K562 (cell line): ENCODE measurements around the gene IRAK3. TPM values are rescaled to one million over a fixed set of nuclear protein-coding genes. Genes with fewer than 3 reads are reported as not detected.

Experiments
- ATAC-seq: fragments of 200-7000 bp; cut with Tn5 transposase; 3 replicates; pipeline ENCODE4 v1.9.1; 2020; ENCODE audit warnings: moderate library complexity
- BruUV-seq: library from RNA; stranded (reverse); fragments of 400-500 nt; replicated peaks from 2 replicates; lab custom pipeline; 2021; lab: Mats Ljungman, UMichigan
- CTCF ChIA-PET: fragments of 300-600 bp; formaldehyde crosslinking; extraction: SDS; loops from one replicate; lab custom pipeline; 2021; ENCODE audit warnings: low intra/inter-chr PET ratio; lab: Yijun Ruan, JAX
- POLR2A ChIA-PET: fragments of 300-600, 350-650 bp; sonication (Branson Sonifier 250); formaldehyde crosslinking; extraction: SDS; loops from one replicate; lab custom pipeline; 2021; ENCODE audit warnings: antibody characterized with exemption, inconsistent platforms; lab: Yijun Ruan, JAX
- DNase-seq, 4 experiments: peaks; one replicate each; pipeline versions ENCODE4 v3.0.0 to v3.0.0-alpha.2; 2011 to 2018; ENCODE audit warnings: low spot score in 3 of 4, mixed read lengths in 3 of 4; ENCODE audit errors: extremely low read depth in 1 of 4
- FAIRE-seq: peaks from 2 replicates; lab custom pipeline; 2011; peaks lifted over from hg19 to GRCh38; lab: Jason Lieb, UNC
- H2AFZ ChIP-seq: 2 replicates; pipeline ENCODE4 v1.6.0; 2011; ENCODE audit warnings: low read depth, low read length, control low read depth, inconsistent platforms
- H3K27ac ChIP-seq: fragments of 200-600 bp; 3 replicates; pipeline ENCODE4 v1.8.0; 2011; ENCODE audit warnings: low read depth, mild to moderate bottlenecking, control low read depth, inconsistent platforms, low read length, moderate library complexity, mixed read lengths; ENCODE audit errors: extremely low read depth
- H3K27me3 ChIP-seq, 2 experiments: fragments of 300-600 bp in 1 of 2; 2 replicates in 1 of 2; 3 replicates in 1 of 2; pipeline versions ENCODE4 v1.6.0 to v1.8.0; 2011; ENCODE audit warnings: inconsistent platforms in 2 of 2, low read length in 2 of 2, mild to moderate bottlenecking in 1 of 2, mixed read lengths in 1 of 2, moderate library complexity in 1 of 2; ENCODE audit not compliant: control insufficient read depth in 2 of 2, insufficient read depth in 2 of 2
- H3K36me3 ChIP-seq: fragments of 300-600 bp; 3 replicates; pipeline ENCODE4 v1.8.0; 2011; ENCODE audit warnings: mild to moderate bottlenecking, low read length, inconsistent platforms; ENCODE audit not compliant: control insufficient read depth, insufficient read depth
- H3K4me1 ChIP-seq, 2 experiments: fragments of 200-600 bp in 1 of 2; replicated peaks in 1 of 2; 2 replicates in 1 of 2; 3 replicates in 1 of 2; pipeline versions ENCODE4 v1.5.1 to v1.8.0; 2011; ENCODE audit warnings: inconsistent platforms in 2 of 2, low read length in 2 of 2, mild to moderate bottlenecking in 1 of 2, mixed read lengths in 1 of 2, moderate library complexity in 1 of 2; ENCODE audit not compliant: control insufficient read depth in 2 of 2, insufficient read depth in 2 of 2
- H3K4me2 ChIP-seq: 2 replicates; pipeline ENCODE4 v1.6.1; 2011; ENCODE audit warnings: low read length, control low read depth, inconsistent platforms, mixed read lengths; ENCODE audit not compliant: insufficient read depth
- H3K4me3 ChIP-seq: fragments of 200-600 bp; sonication (generic), shearing (Covaris generic); 2 replicates; pipeline ENCODE4 v1.5.1; 2016; ENCODE audit warnings: control low read depth, inconsistent platforms
- H3K79me2 ChIP-seq: fragments of 200-600 bp; 3 replicates; pipeline ENCODE4 v1.8.0; 2011; ENCODE audit warnings: low read length, inconsistent platforms; ENCODE audit not compliant: control insufficient read depth, insufficient read depth
- H3K9ac ChIP-seq, 2 experiments: 2 replicates each; pipeline versions ENCODE4 v1.6.0 to v1.6.1; 2011; ENCODE audit warnings: low read depth in 2 of 2, low read length in 2 of 2, control low read depth in 1 of 2, inconsistent platforms in 1 of 2, mild to moderate bottlenecking in 1 of 2, mixed read lengths in 1 of 2; ENCODE audit not compliant: insufficient read depth in 1 of 2
- H3K9me1 ChIP-seq: one replicate; pipeline ENCODE4 v1.6.0; 2011; ENCODE audit warnings: inconsistent platforms, mild to moderate bottlenecking, low read length, moderate library complexity; ENCODE audit not compliant: control insufficient read depth, insufficient read depth
- H3K9me3 ChIP-seq: replicated peaks from 2 replicates; pipeline ENCODE4 v1.5.1; 2011; ENCODE audit warnings: low read depth, low read length, inconsistent platforms; ENCODE audit not compliant: control insufficient read depth, insufficient read depth
- H4K20me1 ChIP-seq: replicated peaks from 2 replicates; pipeline ENCODE4 v1.6.1; 2011; ENCODE audit warnings: low read length, inconsistent platforms, mixed read lengths; ENCODE audit not compliant: control insufficient read depth, insufficient read depth
- CHAMP1 ChIP-seq: fragments of 450-650 bp; IDR thresholded peaks from 2 replicates; pipeline ENCODE4 v1.6.1; 2016; ENCODE audit warnings: mild to moderate bottlenecking
- GTF2B ChIP-seq: IDR thresholded peaks from 2 replicates; pipeline ENCODE4 v1.6.1; 2011; ENCODE audit not compliant: insufficient read length; ENCODE audit errors: extremely low read depth
- KAT8 ChIP-seq: fragments of 450-650 bp; IDR thresholded peaks from 2 replicates; pipeline ENCODE4 v1.6.1; 2016; ENCODE audit warnings: low read depth, mild to moderate bottlenecking
- POLR2H ChIP-seq: IDR thresholded peaks from 2 replicates; pipeline ENCODE4 v1.6.1; 2016; ENCODE audit warnings: missing genetic modification characterization, low read depth, mild to moderate bottlenecking, control low read depth, missing compliant biosample characterization, moderate library complexity
- ZNF253 ChIP-seq: fragments of 250-450 bp; sonication (Bioruptor Pico); conservative IDR thresholded peaks from 2 replicates; pipeline ENCODE4 v1.6.1; 2021; ENCODE audit warnings: mild to moderate bottlenecking
- ZNF449 ChIP-seq: fragments of 250-450 bp; sonication (Bioruptor Pico); IDR thresholded peaks from 2 replicates; pipeline ENCODE4 v1.8.0; 2022; ENCODE audit warnings: moderate library complexity, mild to moderate bottlenecking, inconsistent platforms
- ZNF77 ChIP-seq: fragments of 250-450 bp; sonication (Bioruptor Pico); IDR thresholded peaks from 2 replicates; pipeline ENCODE4 v1.5.0; 2020
- WGBS: fragments of 100-300 bp; shearing (Covaris generic); methylation state at CpG from one replicate; pipeline ENCODE4 v1.1.6; 2016; ENCODE audit warnings: low coverage, mixed read lengths; ENCODE audit not compliant: insufficient coverage; ENCODE audit errors: missing lambda C conversion rate; 5-methylcytosine and 5-hydroxymethylcytosine counted together
- in situ Hi-C: fragments of 300-500 bp; cut with MboI; formaldehyde crosslinking; loops from 4 replicates; pipeline ENCODE4 v1.15.0; 2018; ENCODE audit warnings: inconsistent platforms, mixed read lengths
- intact Hi-C: fragments of 100-400 bp; cut with micrococcal nuclease; formaldehyde crosslinking; loops from 2 replicates; pipeline ENCODE4 v1.14.2; 2022
- polyA plus RNA-seq, 8 experiments: library from polyadenylated mRNA; depleted of rRNA in 4 of 8; stranded (reverse) in 5 of 8; unstranded in 3 of 8; fragments of >200 nt; fragmentation: Nextera tagmentation in 2 of 8; fragmentation: Illumina TruSeq in 1 of 8; extraction: Ambion mirVana in 2 of 8; extraction: Trizol in 1 of 8; gene quantifications; 2 replicates each; pipeline versions ENCODE4 v1.2.1 to v1.2.3, GENCODE V29; 2011 to 2014; ENCODE audit warnings: inconsistent platforms in 1 of 8, missing spikeins in 1 of 8
- total RNA-seq, 7 experiments: library from RNA; depleted of rRNA in 6 of 7; stranded (reverse); fragments of >200 nt in 6 of 7; fragmentation: Illumina TruSeq in 2 of 7; extraction: Trizol in 2 of 7; gene quantifications; 2 replicates each; pipeline versions ENCODE4 v1.2.1 to v1.2.3, GENCODE V29; 2011 to 2021; ENCODE audit warnings: low replicate concordance in 1 of 7

IRAK3 gene
- total and polyA plus RNA-seq, 9 of the 15 experiments (the other 6 are each of a cell fraction or from before 2014, with no cell fraction given): 0.06 to 0.09 (median 0.07) TPM; not detected in 6

DNA sequence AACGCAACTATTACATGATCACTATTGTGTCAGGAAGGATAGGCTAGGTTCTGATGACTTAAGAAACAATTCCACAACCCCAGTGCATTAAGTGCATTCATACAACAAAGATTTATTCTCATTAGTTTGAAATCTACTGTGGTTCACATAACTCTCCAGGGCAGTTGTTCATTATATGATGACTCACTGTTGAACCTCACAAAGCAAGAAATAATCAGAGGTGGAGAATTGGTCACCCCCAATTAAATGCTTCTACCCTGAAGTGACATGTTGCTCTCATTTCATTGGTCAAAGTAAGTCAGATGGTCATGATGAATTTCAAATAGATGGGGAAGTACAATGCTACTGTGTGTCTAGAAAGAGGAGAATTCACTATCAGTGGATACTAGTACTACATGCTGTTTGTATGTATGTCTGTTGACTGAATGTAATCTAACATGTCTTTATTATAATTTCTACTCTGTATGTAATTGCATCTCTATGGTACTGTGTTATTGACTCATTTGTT is 107.2 kb downstream of the IRAK3 start:
- Histone ChIP-seq H3K4me3 (no peak overlapping the region), H3K79me2 (no peaks in the 10 kb centered on the region), H2AFZ (no peak overlapping the region), H4K20me1 (no peaks in the 10 kb centered on the region), H3K36me3 (no peaks in the 10 kb centered on the region), H3K9me3 (no peaks in the 10 kb centered on the region), H3K27ac (no peak overlapping the region), H3K4me1 (no peaks in the 10 kb centered on the region), H3K9ac (no peak overlapping the region), H3K9me1 (no peaks in the 10 kb centered on the region), H3K27me3 (peaks cover 2 to 8% of the 10 kb centered on the region in 2 experiments; a peak in 2 of 5 replicates), H3K4me2 (no peak overlapping the region)
- POLR2A ChIA-PET: interaction anchor here (0.7 kb wide), 1 partner anchor 429 kb away, joined by 3 read pairs; no protein-coding TSS in a partner anchor
- in situ Hi-C loops (no loop called here), intact Hi-C loops (no loop called here)
- FAIRE-seq (no peak), ATAC-seq (no peak), DNase-seq (no peak)
- BruUV-seq: no TSS peak
- WGBS: 0% methylated on average over 1 of the region's 1 CpG
- CTCF ChIA-PET: no interaction called here
- TF ChIP-seq GTF2B: no peak
- no peak for TF ChIP-seq ZNF77 (CRISPR knock-in tag)
- TF ChIP-seq POLR2H: no peak

DNA sequence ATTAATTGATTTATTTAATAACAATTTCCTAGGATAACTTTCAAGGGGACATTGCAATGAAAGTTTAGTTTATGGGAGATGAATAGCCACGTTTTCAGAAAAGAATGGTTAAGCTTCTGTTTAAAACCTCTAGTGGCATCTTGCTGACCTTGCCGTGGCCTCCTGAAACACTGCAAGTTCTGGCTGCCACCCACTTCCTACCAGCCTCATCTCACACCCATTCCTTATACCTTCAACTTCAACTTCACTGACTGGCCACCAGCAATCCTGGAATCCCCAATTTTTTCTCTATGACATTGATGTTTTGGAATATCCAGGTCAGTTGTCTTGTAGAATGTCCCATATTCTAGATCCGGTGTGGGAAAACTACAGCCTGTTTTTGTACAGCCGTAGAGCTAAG is 108.1 kb downstream of the IRAK3 start:
- Histone ChIP-seq H3K4me3 (no peak overlapping the region), H3K9me1 (no peaks in the 10 kb centered on the region), H2AFZ (no peak overlapping the region), H3K79me2 (no peaks in the 10 kb centered on the region), H3K36me3 (no peaks in the 10 kb centered on the region), H3K27me3 (peaks cover 2 to 8% of the 10 kb centered on the region in 2 experiments; a peak in 2 of 5 replicates)
- no TSS peak for BruUV-seq
- ChIA-PET CTCF (no interaction called here), POLR2A (no interaction called here)
- no peak for DNase-seq
- in situ Hi-C loops: no loop called here
- ATAC-seq: no peak
- intact Hi-C loops: no loop called here
- TF ChIP-seq ZNF449 (CRISPR knock-in tag) (no peak), CHAMP1 (no peak), KAT8 (no peak), ZNF253 (CRISPR knock-in tag) (no peak)
- TF ChIP-seq, all 486 proteins: peak for 0
- WGBS: 2% methylated on average over 4 of the region's 4 CpGs
- Histone ChIP-seq H3K9ac (no peak overlapping the region), H3K4me1 (no peaks in the 10 kb centered on the region), H3K27ac (no peak overlapping the region), H3K4me2 (no peak overlapping the region), H3K9me3 (no peaks in the 10 kb centered on the region), H4K20me1 (no peaks in the 10 kb centered on the region)
- no peak for FAIRE-seq
